Thoracic aorta (tissue), 2 donors: ENCODE results near the gene ASIC2. TPM values are rescaled to one million over a fixed set of nuclear protein-coding genes. Genes with fewer than 3 reads are reported as not detected.

Experiments used
- ATAC-seq: fragments of 150-250 bp; one replicate; pipeline ENCODE4 v1.8.0; 2017; ENCODE audit warnings: low read depth; ENCODE audit not compliant: insufficient number of reproducible peaks, low FRiP score
- DNase-seq: peaks from one replicate; pipeline ENCODE4 v3.0.0-alpha.2; 2020; ENCODE audit warnings: low spot score
- H3K27ac ChIP-seq, 2 donors: fragments of 200-600 bp; sonication (generic); 1 replicate in 1 of 2; 2 replicates in 1 of 2; pipeline ENCODE4 v1.5.1; 2016; ENCODE audit warnings: mild to moderate bottlenecking in 2 of 2, moderate library complexity in 2 of 2
- H3K27me3 ChIP-seq: fragments of 200-600 bp; sonication (generic); replicated peaks from 2 replicates; pipeline ENCODE4 v1.6.0; 2016; ENCODE audit warnings: mild to moderate bottlenecking; ENCODE audit not compliant: insufficient read depth
- H3K36me3 ChIP-seq: fragments of 200-600 bp; sonication (generic); one replicate; pipeline ENCODE4 v1.5.1; 2016
- H3K4me1 ChIP-seq, 2 donors: fragments of 200-600 bp; sonication (generic); 1 replicate in 1 of 2; 2 replicates in 1 of 2; pipeline versions ENCODE4 v1.5.1 to v1.6.0; 2016; ENCODE audit warnings: low read depth in 2 of 2, mild to moderate bottlenecking in 1 of 2; ENCODE audit not compliant: control insufficient read depth in 1 of 2
- H3K4me3 ChIP-seq: fragments of 200-600 bp; sonication (generic); 2 replicates; pipeline ENCODE4 v1.5.1; 2016; ENCODE audit warnings: mild to moderate bottlenecking
- H3K9me3 ChIP-seq: fragments of 200-600 bp; sonication (generic); 2 replicates; pipeline ENCODE4 v1.5.1; 2016
- CTCF ChIP-seq: fragments of 200-600 bp; sonication (generic); IDR thresholded peaks from one replicate; pipeline ENCODE4 v1.5.1; 2019; ENCODE audit warnings: antibody characterized with exemption
- total RNA-seq, 2 donors: library from RNA; depleted of rRNA; stranded (reverse); fragments of >200 nt; gene quantifications; one replicate each; pipeline versions ENCODE4 v1.1.0 to v1.2.3, GENCODE V29; 2016

Gene ASIC2
- total RNA-seq, 2 donors from 2014 or later = 0.54 to 1.1 TPM

DNA sequence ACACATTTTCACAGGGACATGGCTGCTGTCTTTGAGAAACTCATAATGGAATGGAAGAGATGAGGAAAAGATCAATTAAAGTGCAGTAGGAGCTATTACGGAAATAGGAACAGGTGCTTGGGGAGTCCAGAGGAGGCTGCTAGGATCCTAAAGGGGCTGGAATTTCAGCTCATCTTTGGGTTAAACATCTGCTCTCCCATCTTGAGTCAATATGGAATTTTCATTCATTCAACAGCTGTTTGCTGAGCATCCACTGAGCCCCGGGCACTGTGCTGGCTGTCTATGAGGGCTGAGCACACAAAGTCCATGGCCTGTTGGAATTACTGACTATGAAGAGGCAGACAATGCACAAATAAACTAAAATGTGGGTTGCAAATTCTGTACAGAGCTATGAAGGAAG lies 47.9 kb downstream of the ASIC2 start:
- ATAC-seq = no peak
- Histone ChIP-seq H3K4me3 (no peak overlapping the region), H3K4me1 (no peaks in the 10 kb centered on the region), H3K27ac (no peak overlapping the region), H3K36me3 (no peaks in the 10 kb centered on the region), H3K27me3 (no peaks in the 10 kb centered on the region), H3K9me3 (no peaks in the 10 kb centered on the region)
- TF ChIP-seq CTCF = no peak
- no peak for DNase-seq

- H3K4me3 ChIP-seq = no peak overlapping the region
- DNase-seq (no peak), ATAC-seq (no peak)
- no peak for TF ChIP-seq CTCF
- no peaks in the 10 kb centered on the region for H3K4me1 ChIP-seq
- no peak overlapping the region for H3K27ac ChIP-seq
- H3K27me3 ChIP-seq = no peaks in the 10 kb centered on the region
- H3K9me3 ChIP-seq = no peaks in the 10 kb centered on the region
- no peaks in the 10 kb centered on the region for H3K36me3 ChIP-seq
Measured at GRCh38 chr17:33243732-33244131, 49.4 kb downstream of the ASIC2 start.

DNA sequence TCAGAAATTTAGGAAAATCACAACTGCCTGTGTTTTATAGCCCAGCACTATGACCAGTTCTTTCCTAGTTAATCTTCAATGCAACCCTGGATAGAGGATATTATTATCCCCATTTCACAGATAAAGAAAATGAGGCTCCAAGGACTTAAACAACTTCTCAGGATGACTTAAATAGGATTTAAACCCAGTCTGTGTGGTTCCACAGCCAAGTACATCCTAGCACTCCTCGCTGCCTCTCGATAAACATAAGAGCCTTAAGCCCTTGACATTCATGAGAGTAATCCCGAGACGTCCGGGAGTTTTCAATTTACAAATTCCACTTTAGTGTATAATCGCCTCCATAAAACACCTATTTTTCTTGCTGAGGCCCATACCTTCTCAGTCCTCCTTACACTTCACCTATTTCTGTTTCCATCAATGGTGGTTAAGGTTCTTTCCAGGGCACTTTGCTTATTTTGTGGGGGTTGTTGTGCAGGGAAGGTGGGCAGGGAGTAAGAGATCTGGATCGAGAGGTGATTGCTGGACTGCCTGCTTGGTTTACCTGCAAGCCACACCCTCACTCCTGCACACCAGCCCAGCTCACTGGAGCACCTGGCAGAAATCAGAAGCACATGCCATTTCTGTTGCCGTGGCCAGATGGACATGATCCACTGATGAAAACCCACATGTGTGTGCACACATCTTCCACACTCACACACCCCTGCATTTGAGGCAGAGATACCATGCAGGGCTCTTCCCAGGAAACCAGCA lies 50.5 kb downstream of the ASIC2 start:
- Histone ChIP-seq H3K27me3 (no peaks in the 10 kb centered on the region), H3K9me3 (no peaks in the 10 kb centered on the region), H3K36me3 (no peaks in the 10 kb centered on the region), H3K27ac (no peak overlapping the region), H3K4me1 (no peaks in the 10 kb centered on the region), H3K4me3 (no peak overlapping the region)
- TF ChIP-seq CTCF = no peak
- ATAC-seq (no peak), DNase-seq (no peak)

- H3K27me3 ChIP-seq = no peaks in the 10 kb centered on the region
- ATAC-seq = no peak
Measured at GRCh38 chr17:33241390-33241789, 51.7 kb downstream of the ASIC2 start.

GRCh38 chr17:33240362-33240761 lies 52.7 kb downstream of the ASIC2 start:
- Histone ChIP-seq H3K27me3 (no peaks in the 10 kb centered on the region), H3K4me3 (no peak overlapping the region), H3K9me3 (no peaks in the 10 kb centered on the region), H3K36me3 (no peaks in the 10 kb centered on the region), H3K27ac (no peak overlapping the region), H3K4me1 (peaks cover 6 to 7% of the 10 kb centered on the region in 2 donors)
- DNase-seq (no peak), ATAC-seq (no peak)
- no peak for TF ChIP-seq CTCF

More at GRCh38 chr17:33241390-33241789, 51.7 kb downstream of the ASIC2 start:
- TF ChIP-seq CTCF = no peak
- DNase-seq = no peak
- Histone ChIP-seq H3K36me3 (no peaks in the 10 kb centered on the region), H3K27ac (no peak overlapping the region), H3K4me1 (no peaks in the 10 kb centered on the region), H3K4me3 (no peak overlapping the region), H3K9me3 (no peaks in the 10 kb centered on the region)
